GM19463 (cell line): ENCODE measurements around the gene RIMBP2.

Experiments used
- ATAC-seq: cut with Tn5 transposase; IDR thresholded peaks from one replicate; pipeline ENCODE4 v1.9.1; 2021; ENCODE audit warnings: mild to moderate bottlenecking, moderate library complexity; ENCODE audit not compliant: unreplicated experiment

The RIMBP2 gene

GRCh38 chr12:130634866-130635265 lies 81.2 kb downstream of the RIMBP2 start:
- no peak for ATAC-seq

DNA sequence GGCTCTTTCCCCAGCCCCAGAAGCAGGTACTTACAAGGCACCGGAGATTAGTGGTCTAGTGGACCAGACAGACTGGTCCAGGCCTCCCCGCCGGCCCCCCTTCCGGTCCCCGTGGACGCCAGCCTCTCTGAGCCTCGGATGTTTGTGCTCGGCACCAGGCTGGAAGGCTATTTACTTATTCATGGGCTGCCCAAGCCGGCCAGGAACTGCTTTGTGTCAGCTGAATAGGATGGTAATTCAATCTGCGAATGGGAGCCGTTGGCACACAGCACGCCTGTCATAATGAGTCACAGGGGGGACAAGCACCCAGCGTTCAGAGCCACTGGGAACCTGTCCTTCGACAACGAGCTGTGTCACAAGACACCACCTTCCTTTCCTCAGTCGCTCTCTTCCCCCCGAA lies 82.3 kb downstream of the RIMBP2 start:
- ATAC-seq, result no peak

- ATAC-seq, result no peak
Observed at GRCh38 chr12:130632642-130633041, 83.5 kb downstream of the RIMBP2 start.

DNA sequence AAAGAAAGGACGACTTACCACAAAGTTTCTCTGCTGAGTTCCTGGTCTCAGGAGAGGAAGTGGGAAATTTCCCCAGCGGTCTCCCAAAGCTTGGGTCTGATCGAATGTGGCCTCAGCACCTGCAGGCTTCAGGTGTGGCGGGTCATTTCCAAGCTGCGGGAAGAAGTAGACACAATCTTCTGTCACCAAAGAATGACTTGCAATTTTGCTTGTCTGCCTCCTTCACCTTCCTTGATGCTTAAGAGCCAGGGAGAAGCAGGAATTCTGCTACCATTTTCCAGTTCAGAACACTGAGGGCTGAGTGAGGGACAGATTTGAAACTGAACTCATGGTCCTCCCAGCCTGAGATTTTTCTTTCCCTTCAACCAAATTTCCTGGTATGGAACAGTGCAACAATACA lies 87.8 kb downstream of the RIMBP2 start:
- ATAC-seq, result no peak

- no peak for ATAC-seq
Observed at GRCh38 chr12:130627175-130627574, 88.9 kb downstream of the RIMBP2 start.

- no peak for ATAC-seq
Observed at GRCh38 chr12:130626601-130627000, 89.5 kb downstream of the RIMBP2 start.

DNA sequence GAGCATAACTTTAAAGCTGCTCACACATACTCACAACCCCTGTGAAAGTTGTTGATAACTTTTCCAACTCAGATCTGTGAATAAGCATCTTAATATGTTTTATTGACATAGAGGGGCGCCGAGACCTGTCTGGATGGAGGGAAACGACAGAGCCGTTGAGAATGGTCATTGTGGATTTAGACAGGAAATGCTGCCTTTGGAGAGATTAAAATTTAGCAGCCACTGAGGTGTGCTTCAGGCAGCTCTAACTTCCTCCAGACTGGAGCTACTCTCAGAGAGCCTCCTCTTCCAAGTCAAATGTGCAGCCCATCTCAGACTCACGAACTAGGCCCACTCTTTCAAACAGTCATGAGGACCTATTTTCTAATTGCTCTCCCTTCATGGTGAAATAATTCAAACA lies 90.9 kb downstream of the RIMBP2 start:
- no peak for ATAC-seq

GRCh38 chr12:130622803-130623202 lies 93.3 kb downstream of the RIMBP2 start:
- ATAC-seq, result no peak

DNA sequence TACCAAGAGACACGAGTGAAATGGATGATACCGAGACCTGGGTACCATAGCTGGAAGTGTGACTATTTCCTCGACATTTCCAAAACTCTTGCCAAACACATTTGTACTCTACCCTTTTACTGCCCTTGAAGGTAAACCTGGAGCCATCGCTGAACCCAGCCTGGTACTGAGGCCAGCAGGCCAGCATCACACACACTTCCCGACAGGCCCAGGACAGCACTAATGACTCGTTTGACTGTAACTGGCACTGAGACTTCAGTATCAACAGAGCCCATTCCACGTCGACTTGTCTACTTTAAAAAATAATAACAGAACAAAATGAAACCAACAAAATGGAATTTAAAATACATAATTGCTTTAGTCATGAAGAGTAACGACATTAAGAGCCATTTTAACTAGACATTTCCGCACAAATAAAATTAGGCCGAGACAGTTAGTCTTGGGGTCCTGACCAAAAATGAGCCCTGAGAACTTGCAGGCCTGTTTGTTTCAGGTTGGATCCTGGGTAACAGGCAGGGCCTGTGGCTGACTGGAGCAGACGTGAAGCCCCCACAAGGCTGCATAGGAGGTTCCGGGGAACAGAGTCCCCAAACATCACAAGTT lies 94.3 kb downstream of the RIMBP2 start:
- no peak for ATAC-seq

DNA sequence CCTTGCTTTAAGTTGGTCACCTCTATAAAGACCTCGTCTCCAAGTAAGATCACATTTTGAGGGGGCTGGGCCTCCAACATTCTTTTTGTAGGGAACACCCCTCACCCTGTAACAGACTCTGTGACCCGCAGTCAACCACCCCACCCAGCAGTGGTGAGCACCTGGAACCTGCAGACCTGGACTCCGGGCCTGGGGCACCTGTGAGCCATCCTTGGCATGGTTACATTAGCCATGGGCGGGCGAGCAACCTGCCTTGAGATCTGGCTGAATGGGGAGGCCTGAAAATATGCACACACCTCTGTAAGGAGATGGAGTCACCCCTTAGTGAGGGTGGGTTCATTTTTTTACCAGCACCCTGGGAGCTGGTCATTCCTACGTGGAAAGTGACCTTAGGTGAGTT lies 95.3 kb downstream of the RIMBP2 start:
- ATAC-seq, result no peak

- no peak for ATAC-seq
Observed at GRCh38 chr12:130620281-130620680, 95.8 kb downstream of the RIMBP2 start.

- ATAC-seq, result no peak
Observed at GRCh38 chr12:130619385-130620001, 96.6 kb downstream of the RIMBP2 start.

GRCh38 chr12:130617219-130617618 lies 98.9 kb downstream of the RIMBP2 start:
- ATAC-seq, result no peak

GRCh38 chr12:130615861-130616345 lies 100.2 kb downstream of the RIMBP2 start:
- no peak for ATAC-seq

GRCh38 chr12:130614530-130614905 lies 101.6 kb downstream of the RIMBP2 start:
- ATAC-seq, result no peak

DNA sequence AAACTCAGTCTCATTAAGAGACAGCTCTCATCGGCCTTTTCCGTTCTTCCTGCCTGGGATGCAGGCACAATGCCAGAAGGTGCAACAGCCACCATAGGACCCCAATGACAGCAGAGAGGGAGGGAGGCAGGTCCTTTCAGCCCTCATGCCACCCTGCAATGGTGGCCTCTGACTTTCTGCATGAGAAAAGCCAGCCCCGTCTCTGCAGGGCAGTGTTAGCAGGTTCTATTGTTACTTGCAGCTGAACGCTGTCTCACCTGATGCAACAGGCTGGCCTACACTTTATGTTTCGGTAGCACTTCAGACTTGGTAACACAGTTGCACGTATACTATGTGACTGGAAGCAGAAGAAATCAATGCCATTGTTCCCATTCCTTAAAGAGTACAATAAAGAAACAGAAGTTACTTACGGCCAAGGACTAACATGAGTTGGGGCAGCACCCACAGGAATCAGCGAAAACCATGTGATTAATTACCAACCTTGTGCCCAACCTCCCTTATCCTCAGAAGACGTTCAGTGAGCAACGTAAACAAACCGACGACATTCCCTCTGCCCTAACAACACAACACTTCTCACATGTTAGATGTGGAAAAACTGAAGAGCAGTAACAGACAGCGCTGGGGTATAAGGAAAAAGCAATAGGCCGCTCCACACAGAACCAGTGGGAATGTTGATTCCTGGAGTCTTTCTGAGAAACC lies 102.1 kb downstream of the RIMBP2 start:
- no peak for ATAC-seq

DNA sequence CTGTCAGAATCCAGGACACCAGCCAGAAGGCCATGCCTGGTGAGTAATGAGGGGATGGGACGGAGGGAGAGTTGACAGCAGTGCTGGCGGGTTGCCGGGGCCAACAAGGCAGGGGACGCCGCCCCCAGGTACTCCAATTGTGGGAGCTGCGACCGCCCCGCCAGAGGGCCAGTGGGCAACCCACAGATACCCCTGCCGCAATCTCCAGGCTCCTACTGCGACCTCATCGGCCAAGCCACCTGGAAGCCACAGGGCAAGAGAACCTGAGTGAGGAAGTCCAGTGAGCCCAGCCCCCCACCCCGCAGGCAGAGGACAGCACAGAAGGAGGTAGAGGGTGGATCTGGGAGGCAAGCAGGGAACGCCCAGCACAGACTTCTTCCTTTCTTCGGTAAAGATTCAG lies 103.0 kb downstream of the RIMBP2 start:
- ATAC-seq, result no peak

DNA sequence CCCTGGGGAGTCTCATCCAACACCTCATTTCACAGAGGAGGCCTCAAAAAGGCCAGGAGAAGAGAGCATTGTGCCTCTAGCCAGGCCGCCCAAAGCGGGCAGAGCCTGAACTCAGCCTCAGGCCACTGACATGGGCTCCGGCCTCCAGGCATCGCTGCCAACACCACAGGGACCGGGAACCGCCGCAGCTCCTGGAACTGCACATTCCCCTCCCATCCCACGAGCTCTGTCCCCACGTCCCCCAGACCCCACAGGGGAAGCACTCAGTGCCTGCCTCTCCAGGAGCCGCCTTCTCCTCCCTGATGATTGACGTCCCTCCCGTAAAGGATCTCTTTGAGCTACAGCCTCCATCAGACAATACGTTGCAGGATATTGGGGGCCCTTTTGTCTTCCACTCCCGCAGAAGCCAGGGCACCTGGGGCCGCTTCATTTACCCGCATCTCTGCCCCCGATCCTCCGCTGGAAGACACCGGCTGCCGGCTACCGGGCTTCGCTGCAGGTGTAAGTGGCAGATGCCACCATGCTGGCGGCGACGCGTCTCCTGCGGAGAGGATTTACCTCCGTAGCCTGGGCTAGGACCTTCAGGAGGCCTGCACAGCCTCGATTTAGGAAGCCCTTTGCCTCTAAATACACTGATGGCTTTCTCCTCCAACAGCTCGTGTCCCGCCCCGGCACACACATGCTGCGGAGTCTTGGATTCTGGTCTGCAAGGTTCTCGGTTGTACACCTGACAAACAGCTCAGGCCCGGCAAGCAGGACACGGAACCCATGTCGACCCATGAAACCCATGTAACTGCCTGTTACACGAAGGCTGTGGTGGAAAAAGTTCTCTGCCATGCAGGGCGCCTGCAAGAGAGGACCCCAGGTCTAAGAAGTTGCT lies 104.8 kb downstream of the RIMBP2 start:
- no peak for ATAC-seq

DNA sequence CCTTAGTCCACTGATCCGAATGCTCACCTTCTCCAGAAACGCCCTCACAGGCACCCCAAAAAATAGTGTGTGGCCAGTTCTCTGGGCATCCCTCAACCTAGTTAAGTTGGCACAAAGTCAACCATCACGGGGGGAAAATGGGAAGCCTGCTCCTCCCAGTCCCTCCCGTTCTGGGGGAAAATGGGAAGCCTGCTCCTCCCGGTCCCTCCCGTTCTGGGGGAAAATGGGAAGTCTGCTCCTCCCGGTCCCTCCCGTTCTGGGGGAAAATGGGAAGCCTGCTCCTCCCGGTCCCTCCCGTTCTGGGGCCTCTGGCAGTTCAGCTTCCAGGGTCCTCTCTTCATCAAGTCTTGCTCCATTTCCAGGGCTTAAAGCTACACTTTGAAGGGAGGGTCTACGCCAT lies 106.1 kb downstream of the RIMBP2 start:
- no peak for ATAC-seq

DNA sequence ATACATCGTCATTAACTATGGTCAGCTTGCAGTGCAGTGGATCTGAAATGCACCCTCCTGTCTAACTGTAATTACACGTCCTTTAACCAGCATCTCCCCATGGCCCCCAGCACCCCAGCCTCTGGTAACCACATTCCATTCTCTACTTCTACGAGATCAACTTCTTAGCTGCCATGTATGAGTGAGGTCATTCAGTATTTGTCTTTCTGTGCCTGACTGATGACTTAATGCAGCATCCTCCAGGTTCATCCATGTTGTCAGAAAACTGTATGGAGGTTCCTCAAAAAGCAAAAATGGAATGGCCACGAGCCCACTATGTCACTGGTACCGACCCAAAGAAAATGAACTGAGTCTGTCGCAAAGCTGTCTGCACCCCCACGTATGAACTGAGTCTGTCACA lies 107.3 kb downstream of the RIMBP2 start:
- no peak for ATAC-seq

GRCh38 chr12:130608132-130608531 lies 108.0 kb downstream of the RIMBP2 start:
- no peak for ATAC-seq
